GM12872 (cell line): ENCODE measurements around the gene GDPD4.

Experiments used
- CTCF ChIP-seq: IDR thresholded peaks from 3 replicates; pipeline ENCODE4 v1.5.1; 2011; ENCODE audit warnings: low read depth, mild to moderate bottlenecking, low read length, moderate library complexity; ENCODE audit not compliant: insufficient read depth

Gene GDPD4

GRCh38 chr11:77181226-77181625 is 120.3 kb downstream of the GDPD4 start:
- TF ChIP-seq CTCF, result no peak

GRCh38 chr11:77180346-77180745 is 121.1 kb downstream of the GDPD4 start:
- no peak for TF ChIP-seq CTCF

- TF ChIP-seq CTCF, result no peak
Measured at GRCh38 chr11:77179681-77180080, 121.8 kb downstream of the GDPD4 start.

- no peak for TF ChIP-seq CTCF
Measured at GRCh38 chr11:77179048-77179447, 122.4 kb downstream of the GDPD4 start.

- no peak for TF ChIP-seq CTCF
Measured at GRCh38 chr11:77178150-77178549, 123.3 kb downstream of the GDPD4 start.

GRCh38 chr11:77176996-77177395 is 124.5 kb downstream of the GDPD4 start:
- no peak for TF ChIP-seq CTCF

- TF ChIP-seq CTCF, result no peak
Measured at GRCh38 chr11:77175869-77176539, 125.5 kb downstream of the GDPD4 start.
